K562 (cell line): Measurements from ENCODE around the gene SUMF2. TPM values are rescaled to one million over a fixed set of nuclear protein-coding genes. Genes with fewer than 3 reads are reported as not detected.

Source experiments
- COPS2 ChIP-seq: fragments of 450-650 bp; conservative IDR thresholded peaks from 2 replicates; pipeline ENCODE4 v1.6.1; 2016; ENCODE audit warnings: mild to moderate bottlenecking, moderate library complexity
- ESRRA ChIP-seq: fragments of 450-650 bp; IDR thresholded peaks from 2 replicates; pipeline ENCODE4 v1.6.1; 2014; ENCODE audit warnings: low read depth, mild to moderate bottlenecking, moderate library complexity, borderline replicate concordance
- GATA2 ChIP-seq: sonication (generic); formaldehyde crosslinking; IDR thresholded peaks from 2 replicates; pipeline ENCODE4 v1.4.0; 2020; ENCODE audit warnings: mild to moderate bottlenecking, missing genetic modification reagents
- KLF1 ChIP-seq: fragments of 450-650 bp; IDR thresholded peaks from 2 replicates; pipeline ENCODE4 v1.6.1; 2016; ENCODE audit warnings: missing genetic modification characterization, missing compliant biosample characterization
- NCOR1 ChIP-seq: fragments of 450-650 bp; IDR thresholded peaks from 2 replicates; pipeline ENCODE4 v1.6.1; 2016; ENCODE audit warnings: mild to moderate bottlenecking, moderate library complexity
- NR2C2 ChIP-seq, 2 experiments: fragments of 200-800 bp in 1 of 2; sonication (Bioruptor generic) in 1 of 2; sonication (generic) in 1 of 2; formaldehyde crosslinking in 1 of 2; IDR thresholded peaks; 2 replicates each; pipeline versions ENCODE4 v1.6.1 to v1.8.0; 2016 to 2022; ENCODE audit warnings: mild to moderate bottlenecking in 1 of 2, missing compliant biosample characterization in 1 of 2, missing genetic modification characterization in 1 of 2, missing genetic modification reagents in 1 of 2
- NRF1 ChIP-seq, 2 experiments: fragments of 450-650 bp; IDR thresholded peaks in 1 of 2; conservative IDR thresholded peaks in 1 of 2; 2 replicates each; pipeline ENCODE4 v1.6.1; 2014; ENCODE audit warnings: mild to moderate bottlenecking in 2 of 2
- PHTF2 ChIP-seq: fragments of 250-450 bp; sonication (Bioruptor Pico); IDR thresholded peaks from 2 replicates; pipeline ENCODE4 v1.5.0; 2021; ENCODE audit warnings: mild to moderate bottlenecking
- RAD21 ChIP-seq, 2 experiments: fragments of 250-450 bp in 1 of 2; fragments of 450-650 bp in 1 of 2; sonication (Bioruptor Pico) in 1 of 2; formaldehyde crosslinking in 1 of 2; IDR thresholded peaks in 1 of 2; conservative IDR thresholded peaks in 1 of 2; 2 replicates each; pipeline versions ENCODE4 v1.4.0 to v1.8.0; 2020 to 2022; ENCODE audit warnings: mild to moderate bottlenecking in 2 of 2, moderate library complexity in 1 of 2
- REST ChIP-seq, 2 experiments: fragments of 450-650 bp; formaldehyde crosslinking in 1 of 2; IDR thresholded peaks; 2 replicates each; pipeline versions ENCODE4 v1.4.0 to v1.6.1; 2014 to 2020; ENCODE audit warnings: mild to moderate bottlenecking in 2 of 2, borderline replicate concordance in 1 of 2, low read depth in 1 of 2
- TCF7 ChIP-seq: sonication (generic); IDR thresholded peaks from 2 replicates; pipeline ENCODE4 v1.6.1; 2016; ENCODE audit warnings: antibody characterized with exemption, borderline replicate concordance
- ZNF384 ChIP-seq: IDR thresholded peaks from 2 replicates; pipeline ENCODE4 v1.6.1; 2012; ENCODE audit warnings: low read depth, low read length, improper control_type of control experiment
- ZNF431 ChIP-seq: sonication (generic); formaldehyde crosslinking; IDR thresholded peaks from 2 replicates; pipeline ENCODE4 v1.8.0; 2022; ENCODE audit warnings: mild to moderate bottlenecking, missing genetic modification reagents
- polyA plus RNA-seq, 8 experiments: library from polyadenylated mRNA; depleted of rRNA in 4 of 8; stranded (reverse) in 5 of 8; unstranded in 3 of 8; fragments of >200 nt; fragmentation: Nextera tagmentation in 2 of 8; fragmentation: Illumina TruSeq in 1 of 8; extraction: Ambion mirVana in 2 of 8; extraction: Trizol in 1 of 8; gene quantifications; 2 replicates each; pipeline versions ENCODE4 v1.2.1 to v1.2.3, GENCODE V29; 2011 to 2014; ENCODE audit warnings: inconsistent platforms in 1 of 8, missing spikeins in 1 of 8
- total RNA-seq, 7 experiments: library from RNA; depleted of rRNA in 6 of 7; stranded (reverse); fragments of >200 nt in 6 of 7; fragmentation: Illumina TruSeq in 2 of 7; extraction: Trizol in 2 of 7; gene quantifications; 2 replicates each; pipeline versions ENCODE4 v1.2.1 to v1.2.3, GENCODE V29; 2011 to 2021; ENCODE audit warnings: low replicate concordance in 1 of 7
- TF ChIP-seq, protein P1 (sequence below): sonication (generic); formaldehyde crosslinking; IDR thresholded peaks from 2 replicates; pipeline ENCODE4 v1.8.1; 2023; ENCODE audit warnings: mild to moderate bottlenecking, missing genetic modification reagents

The SUMF2 gene
- total and polyA plus RNA-seq, 9 of the 15 experiments (the other 6 are each of a cell fraction or from before 2014, with no cell fraction given), result 39.0 to 113 (median 67.7) TPM

DNA sequence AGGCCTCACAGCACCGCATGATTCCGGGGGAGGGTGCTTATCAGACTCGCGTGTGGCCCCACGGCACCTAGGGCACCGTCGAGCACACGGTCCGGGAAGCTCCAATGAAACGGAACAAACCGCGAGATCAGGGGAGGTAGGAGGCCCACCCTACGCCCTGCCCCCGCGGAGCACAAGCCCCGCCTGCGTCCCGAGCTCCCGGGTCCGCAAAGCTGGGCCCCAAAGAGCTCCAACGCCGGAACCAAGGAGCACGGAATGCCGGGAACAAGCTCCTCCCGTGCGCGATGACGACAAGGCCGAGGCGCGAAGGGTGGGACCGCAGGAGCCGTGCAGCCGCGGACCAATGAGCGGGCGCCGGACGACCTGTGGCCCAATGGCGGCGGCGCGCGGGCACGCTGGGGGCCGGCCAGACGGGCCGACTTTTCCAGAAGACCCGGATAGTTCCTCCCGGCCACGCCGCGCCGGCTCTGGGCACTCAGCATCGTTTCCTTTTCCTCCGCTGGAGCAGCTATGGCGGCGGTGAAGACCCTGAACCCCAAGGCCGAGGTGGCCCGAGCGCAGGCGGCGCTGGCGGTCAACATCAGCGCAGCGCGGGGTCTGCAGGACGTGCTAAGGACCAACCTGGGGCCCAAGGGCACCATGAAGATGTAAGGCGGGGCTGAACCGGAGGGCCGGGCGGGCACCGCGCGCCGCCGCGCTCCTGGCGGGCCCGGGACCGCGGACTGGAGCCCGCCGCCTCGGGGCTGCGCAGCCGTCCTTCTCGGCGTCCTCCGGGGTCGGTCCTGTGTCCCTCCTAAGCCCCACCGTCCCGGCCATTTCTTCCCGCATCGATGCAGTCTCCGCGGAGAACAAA lies 12.5 kb upstream of the SUMF2 start, which contains the start of the genes CCT6A and PSPH (continued):
- no peak for TF ChIP-seq REST (IDR thresholded peaks at IDR 0.05; ENCODE audit: borderline replicate concordance)
- 0 out of 2 replicates have a peak, but pooled peaks have one; percentile 28 for TF ChIP-seq REST (CRISPR knock-in tag; IDR thresholded peaks at IDR 0.05; ENCODE audit: low read depth)
- TF ChIP-seq ESRRA, result no peak; the same call in 1 of the 2 replicates
- TF ChIP-seq NCOR1, result no peak
- no peak for TF ChIP-seq ZNF384
- TF ChIP-seq GATA2 (CRISPR knock-in tag), result no peak
- TF ChIP-seq NR2C2 (CRISPR knock-in tag; IDR thresholded peaks at IDR 0.05), result no peak
- no peak; the same call in 1 of the 2 replicates for TF ChIP-seq NR2C2 (tag; IDR thresholded peaks at IDR 0.05)
- TF ChIP-seq COPS2, result no peak
- TF ChIP-seq NRF1 (conservative IDR thresholded peaks at IDR 0.05 in 1 of 2, IDR thresholded peaks at IDR 0.05 in 1 of 2), result peak; percentile 85 to 88
- no peak for TF ChIP-seq TCF7
- TF ChIP-seq RAD21 (CRISPR knock-in tag; conservative IDR thresholded peaks at IDR 0.05 in 1 of 2, IDR thresholded peaks at IDR 0.05 in 1 of 2), result 0 out of 4 replicates have a peak, but pooled peaks of 1 of the 2 experiments have one; percentile 7
- TF ChIP-seq KLF1 (tag), result peak; percentile 76
- no peak for TF ChIP-seq PHTF2 (CRISPR knock-in tag)
- no peak for TF ChIP-seq ZNF431 (CRISPR knock-in tag)
- TF ChIP-seq, protein P1, sequence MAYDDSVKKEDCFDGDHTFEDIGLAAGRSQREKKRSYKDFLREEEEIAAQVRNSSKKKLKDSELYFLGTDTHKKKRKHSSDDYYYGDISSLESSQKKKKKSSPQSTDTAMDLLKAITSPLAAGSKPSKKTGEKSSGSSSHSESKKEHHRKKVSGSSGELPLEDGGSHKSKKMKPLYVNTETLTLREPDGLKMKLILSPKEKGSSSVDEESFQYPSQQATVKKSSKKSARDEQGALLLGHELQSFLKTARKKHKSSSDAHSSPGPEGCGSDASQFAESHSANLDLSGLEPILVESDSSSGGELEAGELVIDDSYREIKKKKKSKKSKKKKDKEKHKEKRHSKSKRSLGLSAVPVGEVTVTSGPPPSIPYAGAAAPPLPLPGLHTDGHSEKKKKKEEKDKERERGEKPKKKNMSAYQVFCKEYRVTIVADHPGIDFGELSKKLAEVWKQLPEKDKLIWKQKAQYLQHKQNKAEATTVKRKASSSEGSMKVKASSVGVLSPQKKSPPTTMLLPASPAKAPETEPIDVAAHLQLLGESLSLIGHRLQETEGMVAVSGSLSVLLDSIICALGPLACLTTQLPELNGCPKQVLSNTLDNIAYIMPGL (CRISPR knock-in tag), result peak; percentile 60; the same call in 1 of the 2 replicates
